HFFc6 (cell line): ENCODE data around the gene MST1. TPM values are rescaled to one million over a fixed set of nuclear protein-coding genes. Genes with fewer than 3 reads are reported as not detected.
A peak's percentile ranks its signal among the peaks of the same experiment; 100 is the strongest.

ENCODE experiments used
- DNase-seq: peaks from one replicate; pipeline ENCODE4 v3.0.0-alpha.2; 2018
- H3K27ac Mint-ChIP-seq: 2 replicates; pipeline ENCODE4 v1.8.0; 2020; ENCODE audit warnings: mild to moderate bottlenecking, mixed read lengths
- H3K27me3 Mint-ChIP-seq: 2 replicates; pipeline ENCODE4 v1.8.0; 2021; ENCODE audit warnings: mild to moderate bottlenecking, moderate library complexity, mixed read lengths; ENCODE audit not compliant: insufficient read depth
- H3K36me3 Mint-ChIP-seq: 2 replicates; pipeline ENCODE4 v1.8.0; 2021; ENCODE audit warnings: low read depth, mixed read lengths
- H3K4me1 Mint-ChIP-seq: 2 replicates; pipeline ENCODE4 v1.8.0; 2020; ENCODE audit warnings: low read depth, mixed read lengths
- H3K4me3 Mint-ChIP-seq: 2 replicates; pipeline ENCODE4 v1.8.0; 2020; ENCODE audit warnings: mild to moderate bottlenecking, moderate library complexity, mixed read lengths
- H3K9me3 Mint-ChIP-seq: 2 replicates; pipeline ENCODE4 v1.8.0; 2020; ENCODE audit warnings: mild to moderate bottlenecking, mixed read lengths
- CTCF ChIP-seq: fragments of 200-600 bp; sonication (generic); IDR thresholded peaks from 2 replicates; pipeline ENCODE4 v1.5.0; 2021; ENCODE audit warnings: antibody characterized with exemption, mild to moderate bottlenecking
- total RNA-seq, 6 experiments: library from RNA; stranded (reverse); fragmentation: NEBNext Ultra II Directional; extraction: Animal tissue kit (Norgen Biotek cat#: 25700); gene quantifications; 2 replicates in 1 of 6; 3 replicates in 5 of 6; pipeline ENCODE4 v1.2.3, GENCODE V29; 2021

MST1 gene
- total RNA-seq, 6 experiments from 2014 or later: 3.4 to 7.4 (median 4.8) TPM

GRCh38 chr3:49703443-49703927 lies 14.2 kb upstream of the MST1 start:
- Mint-ChIP-seq H3K27me3 (peaks cover 1% of the 10 kb centered on the region), H3K36me3 (no peaks in the 10 kb centered on the region), H3K9me3 (no peaks in the 10 kb centered on the region), H3K27ac (no peak overlapping the region), H3K4me3 (no peak overlapping the region), H3K4me1 (peaks cover 12% of the 10 kb centered on the region)
- peak; percentile 91 for TF ChIP-seq CTCF
- DNase-seq: peak; percentile 61

- TF ChIP-seq CTCF: no peak
- no peaks in the 10 kb centered on the region for H3K36me3 Mint-ChIP-seq
- peaks cover 1% of the 10 kb centered on the region for H3K27me3 Mint-ChIP-seq
- H3K4me3 Mint-ChIP-seq: no peak overlapping the region
- no peaks in the 10 kb centered on the region for H3K9me3 Mint-ChIP-seq
- H3K4me1 Mint-ChIP-seq: peaks cover 10% of the 10 kb centered on the region
- H3K27ac Mint-ChIP-seq: no peak overlapping the region
- DNase-seq: no peak
Observed at GRCh38 chr3:49702672-49703071, 13.4 kb upstream of the MST1 start.

- H3K36me3 Mint-ChIP-seq: no peaks in the 10 kb centered on the region
- no peak for DNase-seq
- H3K27me3 Mint-ChIP-seq: no peaks in the 10 kb centered on the region; the same call in none of the 2 replicates
- no peaks in the 10 kb centered on the region for H3K9me3 Mint-ChIP-seq
- no peak overlapping the region for H3K4me3 Mint-ChIP-seq
- no peak overlapping the region for H3K27ac Mint-ChIP-seq
- peak; percentile 79 for TF ChIP-seq CTCF
- H3K4me1 Mint-ChIP-seq: no peaks in the 10 kb centered on the region
Observed at GRCh38 chr3:49701388-49702077, 12.3 kb upstream of the MST1 start.

- TF ChIP-seq CTCF: peak; percentile 39; the same call in 1 of the 2 replicates
- Mint-ChIP-seq H3K36me3 (no peaks in the 10 kb centered on the region), H3K27ac (no peak overlapping the region), H3K4me3 (no peak overlapping the region), H3K9me3 (no peaks in the 10 kb centered on the region), H3K4me1 (no peaks in the 10 kb centered on the region), H3K27me3 (no peaks in the 10 kb centered on the region; the same call in none of the 2 replicates)
- DNase-seq: no peak
Observed at GRCh38 chr3:49700453-49701128, 11.3 kb upstream of the MST1 start.

- no peak for DNase-seq
- Mint-ChIP-seq H3K27ac (no peak overlapping the region), H3K4me1 (no peaks in the 10 kb centered on the region), H3K36me3 (no peaks in the 10 kb centered on the region), H3K4me3 (no peak overlapping the region), H3K9me3 (no peaks in the 10 kb centered on the region), H3K27me3 (no peaks in the 10 kb centered on the region; the same call in none of the 2 replicates)
- no peak for TF ChIP-seq CTCF
Observed at GRCh38 chr3:49700014-49700413, 10.7 kb upstream of the MST1 start.
